IPS-20b (cell line): ENCODE data around the gene SNX19.

Experiments used
- H3K27ac ChIP-seq: one replicate; pipeline ENCODE4 v1.5.1; 2013; ENCODE audit warnings: low read length
- H3K27me3 ChIP-seq: 2 replicates; pipeline ENCODE4 v1.6.1; 2013; ENCODE audit warnings: mild to moderate bottlenecking, low read length, inconsistent platforms; ENCODE audit not compliant: insufficient read depth
- H3K36me3 ChIP-seq: 2 replicates; pipeline ENCODE4 v1.6.1; 2013; ENCODE audit warnings: low read depth, mild to moderate bottlenecking, inconsistent platforms, low read length, moderate library complexity; ENCODE audit not compliant: insufficient read depth
- H3K4me1 ChIP-seq: 2 replicates; pipeline ENCODE4 v1.6.1; 2013; ENCODE audit warnings: mild to moderate bottlenecking, control low read depth, inconsistent platforms, low read length, moderate library complexity; ENCODE audit not compliant: insufficient read depth
- H3K4me3 ChIP-seq: 2 replicates; pipeline ENCODE4 v1.5.1; 2013; ENCODE audit warnings: mild to moderate bottlenecking, low read length, inconsistent platforms
- H3K9ac ChIP-seq: 2 replicates; pipeline ENCODE4 v1.6.1; 2013; ENCODE audit warnings: low read depth, mild to moderate bottlenecking, inconsistent platforms, low read length, moderate library complexity
- H3K9me3 ChIP-seq: 2 replicates; pipeline ENCODE4 v1.6.1; 2013; ENCODE audit warnings: mild to moderate bottlenecking, low read depth, low read length, inconsistent platforms; ENCODE audit not compliant: insufficient read depth

The SNX19 gene

DNA sequence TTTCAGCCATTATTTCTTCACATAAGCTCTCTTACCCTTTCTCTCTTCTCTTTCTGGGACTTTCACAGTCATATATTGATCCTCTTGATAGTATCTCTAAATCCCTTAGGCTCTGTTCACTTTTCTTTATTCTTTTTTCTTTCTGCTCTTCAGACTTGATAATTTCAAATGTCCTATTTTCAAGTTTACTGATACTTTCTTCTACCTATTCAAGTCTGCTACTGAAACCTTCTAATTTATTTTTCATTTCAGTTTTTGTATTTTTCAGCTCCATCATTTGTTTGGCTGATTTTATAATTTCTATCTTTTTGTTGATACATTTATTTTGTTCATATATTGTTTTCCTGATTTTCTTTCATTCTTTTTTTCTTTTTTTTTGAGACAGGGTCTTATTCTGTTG lies 79.1 kb downstream of the SNX19 start:
- no peaks in the 10 kb centered on the region for H3K36me3 ChIP-seq
- no peak overlapping the region for H3K27ac ChIP-seq
- no peaks in the 10 kb centered on the region for H3K9me3 ChIP-seq
- no peaks in the 10 kb centered on the region for H3K27me3 ChIP-seq
- H3K4me1 ChIP-seq = no peaks in the 10 kb centered on the region
- H3K9ac ChIP-seq = no peak overlapping the region
- H3K4me3 ChIP-seq = no peak overlapping the region

DNA sequence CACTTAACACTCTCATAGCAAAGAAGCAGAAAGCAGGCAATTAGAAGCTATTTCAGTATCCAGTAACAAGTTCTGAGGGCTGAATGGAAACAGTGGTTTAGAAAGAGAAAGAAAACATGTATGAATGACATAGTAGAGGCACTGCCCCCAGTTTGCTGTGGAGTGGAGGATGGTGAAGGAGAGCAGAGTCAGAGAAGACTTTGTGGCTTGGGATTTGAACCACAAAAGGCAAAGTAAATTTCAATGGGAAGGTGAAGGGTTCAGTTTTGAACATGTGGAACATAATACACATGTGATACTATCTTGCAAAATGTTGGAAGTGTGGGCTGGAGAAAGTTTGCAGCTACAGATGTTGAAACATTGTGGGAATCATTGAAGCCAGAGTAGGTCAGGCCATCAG lies 81.4 kb downstream of the SNX19 start:
- Histone ChIP-seq H3K27ac (no peak overlapping the region), H3K4me1 (no peaks in the 10 kb centered on the region), H3K27me3 (no peaks in the 10 kb centered on the region), H3K4me3 (no peak overlapping the region), H3K36me3 (no peaks in the 10 kb centered on the region), H3K9ac (no peak overlapping the region), H3K9me3 (no peaks in the 10 kb centered on the region)

DNA sequence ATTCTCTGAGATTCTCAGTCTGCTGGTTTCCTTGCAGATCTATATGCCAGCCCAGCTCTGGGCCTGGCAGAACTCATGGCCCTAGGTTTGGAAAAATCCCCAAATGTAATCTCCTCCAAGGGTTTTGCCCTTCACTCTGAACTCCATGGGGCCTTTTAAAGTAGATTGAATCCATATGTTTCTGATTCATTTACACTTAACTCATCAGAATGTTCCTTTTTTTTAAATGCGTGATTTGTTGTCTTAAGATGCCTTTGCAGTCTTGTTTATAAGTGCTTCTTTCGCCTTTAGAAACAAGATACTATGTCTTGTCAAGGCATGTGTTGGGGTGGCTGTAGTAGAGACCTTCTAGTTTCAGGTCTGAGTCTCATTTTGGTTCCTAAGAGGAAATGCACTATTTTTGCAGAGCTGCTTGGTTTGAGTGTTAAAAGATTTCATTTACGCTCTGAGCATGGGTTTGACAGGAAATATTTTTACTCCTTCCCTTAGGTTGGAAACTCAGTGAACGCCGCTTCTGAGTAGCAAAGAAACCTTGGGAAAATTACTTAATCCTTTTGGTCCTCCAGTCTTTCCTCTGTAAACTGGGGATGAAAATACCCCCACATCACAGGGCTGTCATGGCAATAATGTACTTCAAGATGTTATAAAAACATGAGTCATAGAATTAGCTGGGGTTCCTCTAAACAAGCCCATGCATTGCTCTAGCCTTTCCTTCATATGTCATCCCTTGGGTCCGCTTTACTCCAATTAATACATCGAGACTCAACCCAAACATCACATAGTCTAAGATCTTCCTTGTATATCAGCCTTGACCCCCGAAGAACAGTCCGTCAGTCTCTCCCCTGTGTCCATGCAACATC lies 83.5 kb downstream of the SNX19 start:
- no peak overlapping the region for H3K27ac ChIP-seq

DNA sequence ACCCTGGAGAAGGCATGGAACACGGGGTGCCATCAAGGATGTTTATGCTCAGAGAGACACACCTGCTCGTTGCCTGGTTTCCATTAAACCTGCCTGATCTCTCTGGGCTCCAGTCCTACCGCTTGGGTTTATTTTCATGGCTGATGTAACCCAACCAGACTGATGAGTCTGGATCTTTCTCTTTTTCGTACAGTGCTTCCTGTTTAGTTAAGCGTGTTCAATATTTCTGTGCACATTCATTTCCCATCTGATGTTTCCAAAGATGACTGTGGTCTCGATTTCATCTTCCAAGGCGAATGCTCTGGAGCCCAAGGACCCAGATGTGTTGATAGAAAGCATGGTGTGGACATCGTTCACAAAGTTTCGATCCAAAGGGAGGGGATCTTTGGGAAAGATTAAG lies 84.3 kb downstream of the SNX19 start:
- no peaks in the 10 kb centered on the region for H3K4me1 ChIP-seq
- H3K27ac ChIP-seq = no peak overlapping the region
- no peaks in the 10 kb centered on the region for H3K9me3 ChIP-seq
- no peaks in the 10 kb centered on the region for H3K27me3 ChIP-seq
- H3K36me3 ChIP-seq = no peaks in the 10 kb centered on the region
- H3K4me3 ChIP-seq = no peak overlapping the region
- H3K9ac ChIP-seq = no peak overlapping the region

More for the DNA sequence above, 83.5 kb downstream of the SNX19 start:
- H3K4me1 ChIP-seq = no peaks in the 10 kb centered on the region
- no peak overlapping the region for H3K9ac ChIP-seq
- H3K27me3 ChIP-seq = no peaks in the 10 kb centered on the region
- no peaks in the 10 kb centered on the region for H3K36me3 ChIP-seq
- H3K4me3 ChIP-seq = no peak overlapping the region
- H3K9me3 ChIP-seq = no peaks in the 10 kb centered on the region

DNA sequence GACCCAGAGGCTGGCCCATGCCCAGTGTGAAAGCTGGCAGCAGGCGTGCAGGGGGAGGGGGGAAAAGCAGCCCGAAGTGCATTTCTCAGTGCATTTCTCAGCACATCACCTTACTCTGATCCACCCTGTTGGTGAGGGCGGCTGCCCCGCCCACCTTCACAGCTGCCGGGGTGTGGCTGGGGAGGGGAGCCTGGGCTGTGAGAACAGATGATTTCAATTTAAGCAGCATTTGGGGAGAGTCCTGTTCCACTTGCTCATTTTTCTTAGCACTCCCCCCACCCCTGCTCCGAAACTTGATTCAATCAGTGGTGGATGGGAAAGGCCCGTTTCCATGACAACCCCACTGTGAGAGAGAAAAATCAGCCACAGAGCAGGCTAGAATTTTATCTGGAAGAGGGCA lies 84.8 kb downstream of the SNX19 start:
- Histone ChIP-seq H3K27ac (no peak overlapping the region), H3K9me3 (no peaks in the 10 kb centered on the region), H3K4me3 (no peak overlapping the region), H3K9ac (no peak overlapping the region), H3K27me3 (no peaks in the 10 kb centered on the region), H3K4me1 (no peaks in the 10 kb centered on the region), H3K36me3 (no peaks in the 10 kb centered on the region)

DNA sequence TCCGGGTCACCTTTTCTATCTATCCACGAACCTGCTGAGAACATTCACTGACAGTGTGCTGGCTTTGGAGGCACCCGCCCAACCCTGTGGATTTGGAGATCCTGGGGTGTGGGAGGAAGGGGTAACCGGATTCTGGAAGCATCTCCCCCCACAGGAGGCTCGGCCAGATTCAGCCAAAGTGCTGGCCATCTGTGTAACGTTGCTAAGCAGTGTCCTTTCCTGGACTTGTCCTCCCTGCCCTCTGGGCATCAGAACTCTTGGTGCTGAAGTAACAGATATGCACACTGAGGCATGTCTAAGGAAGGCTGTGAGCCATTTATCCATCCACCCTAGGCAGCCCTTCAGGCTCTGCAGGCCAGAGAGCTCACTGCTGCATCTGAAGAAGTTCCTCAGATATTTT lies 85.7 kb downstream of the SNX19 start:
- H3K4me1 ChIP-seq = no peaks in the 10 kb centered on the region

DNA sequence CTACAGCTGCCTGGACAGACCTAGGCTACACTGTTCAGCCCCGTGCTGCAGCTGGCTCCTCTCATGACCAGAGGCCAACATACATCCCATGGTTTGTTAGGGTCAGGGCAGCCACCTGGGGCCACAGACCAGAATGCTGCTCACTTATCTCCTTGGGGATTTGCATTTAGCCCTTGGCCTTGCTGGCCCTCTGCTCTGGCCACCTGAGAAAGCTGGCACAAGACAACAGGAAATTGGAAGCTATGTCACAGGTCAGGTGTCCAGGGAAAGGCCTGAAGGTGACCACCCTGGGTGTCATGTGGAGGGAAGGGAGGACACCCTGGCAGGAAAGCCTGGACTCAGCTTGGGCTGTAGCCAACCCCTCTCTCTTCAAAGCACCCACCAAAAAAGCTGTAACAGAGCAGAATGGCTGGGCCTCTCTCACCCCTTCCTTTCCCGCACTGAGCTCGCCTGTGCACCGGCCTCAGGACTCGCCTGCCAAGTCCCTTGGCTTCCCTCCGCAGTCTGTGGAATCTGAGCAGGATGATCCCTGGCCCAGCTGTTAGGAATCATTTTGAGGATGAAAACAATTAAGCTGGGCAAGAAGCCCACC lies 86.3 kb downstream of the SNX19 start:
- no peak overlapping the region for H3K27ac ChIP-seq
- H3K27me3 ChIP-seq = no peaks in the 10 kb centered on the region
- H3K4me3 ChIP-seq = no peak overlapping the region
- H3K9ac ChIP-seq = no peak overlapping the region
- H3K36me3 ChIP-seq = no peaks in the 10 kb centered on the region
- no peaks in the 10 kb centered on the region for H3K9me3 ChIP-seq
- H3K4me1 ChIP-seq = peaks cover 4% of the 10 kb centered on the region; the same call in 1 of the 2 replicates

More for the DNA sequence above, 85.7 kb downstream of the SNX19 start:
- Histone ChIP-seq H3K4me3 (no peak overlapping the region), H3K27ac (no peak overlapping the region), H3K27me3 (no peaks in the 10 kb centered on the region), H3K9me3 (no peaks in the 10 kb centered on the region), H3K36me3 (no peaks in the 10 kb centered on the region), H3K9ac (no peak overlapping the region)

DNA sequence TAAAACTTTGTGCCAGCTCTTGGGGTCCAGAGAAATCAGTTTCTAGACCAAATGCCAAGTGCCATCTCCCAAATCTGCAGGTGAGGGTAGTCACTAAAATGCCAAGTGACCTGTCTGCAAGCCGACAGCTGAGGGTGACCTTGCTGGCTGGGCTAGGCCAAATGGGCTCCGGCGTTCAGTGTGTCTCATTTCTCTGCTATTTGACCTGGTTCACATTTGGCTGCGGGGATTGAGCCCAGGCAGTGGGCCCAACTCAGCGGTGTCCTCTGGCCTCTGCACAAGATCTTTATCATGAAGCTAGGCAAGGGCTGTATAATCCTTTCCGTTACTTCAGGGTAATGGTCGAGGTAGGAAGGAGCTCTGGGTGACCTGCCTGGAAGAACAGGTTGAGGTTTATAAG lies 87.5 kb downstream of the SNX19 start:
- no peak overlapping the region for H3K4me3 ChIP-seq
- no peaks in the 10 kb centered on the region for H3K36me3 ChIP-seq
- H3K4me1 ChIP-seq = peaks cover 5% of the 10 kb centered on the region; the same call in 1 of the 2 replicates
- no peaks in the 10 kb centered on the region for H3K9me3 ChIP-seq
- H3K27me3 ChIP-seq = no peaks in the 10 kb centered on the region
- no peak overlapping the region for H3K9ac ChIP-seq
- H3K27ac ChIP-seq = no peak overlapping the region

DNA sequence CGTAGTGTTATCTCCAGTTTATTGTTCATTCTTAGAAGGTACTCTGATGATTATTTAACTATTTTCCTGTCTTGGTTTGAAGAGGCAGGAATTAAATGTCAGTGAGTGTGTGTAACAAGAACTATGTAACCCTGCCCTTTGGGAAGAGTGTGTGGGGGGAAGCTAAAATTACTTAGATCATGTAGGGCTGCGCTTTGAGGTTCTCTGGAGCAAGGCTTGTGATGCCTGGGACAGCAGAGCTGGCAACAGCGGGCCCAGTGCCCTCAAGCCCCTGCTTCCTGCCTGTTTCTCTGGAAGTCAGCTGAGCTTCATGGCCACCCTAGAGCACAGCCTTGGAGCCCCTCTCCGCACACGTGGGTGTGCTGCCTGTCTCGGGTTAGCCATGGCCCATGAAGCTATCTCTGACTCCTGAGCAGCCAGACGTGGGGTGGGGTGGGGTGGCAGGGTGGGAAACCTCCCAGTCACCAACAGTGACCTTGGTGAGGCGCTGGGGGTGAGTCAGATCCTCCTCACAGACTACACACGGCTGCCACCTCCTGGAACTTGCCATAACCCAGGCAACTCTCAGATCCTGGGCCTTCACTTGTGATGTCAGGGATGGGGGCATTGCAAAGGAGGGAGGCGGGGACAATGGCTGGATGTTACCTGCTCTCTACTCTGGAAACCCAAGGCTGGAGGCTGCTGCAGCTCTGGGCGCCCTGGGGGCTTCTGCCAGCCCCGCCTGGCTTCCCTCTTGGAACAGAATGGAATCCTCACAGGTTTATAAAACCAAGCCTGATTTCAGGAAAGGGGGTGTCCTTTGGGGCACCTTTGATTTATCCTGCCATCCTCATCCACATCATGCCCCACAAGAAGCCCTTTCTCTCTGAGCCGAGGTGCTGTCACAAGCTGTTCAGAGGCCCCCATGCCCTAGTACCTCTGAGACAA lies 88.6 kb downstream of the SNX19 start:
- peaks cover 5% of the 10 kb centered on the region; the same call in 1 of the 2 replicates for H3K4me1 ChIP-seq
- H3K27me3 ChIP-seq = no peaks in the 10 kb centered on the region
- H3K4me3 ChIP-seq = no peak overlapping the region
- no peaks in the 10 kb centered on the region for H3K36me3 ChIP-seq
- no peak overlapping the region for H3K27ac ChIP-seq
- H3K9ac ChIP-seq = no peak overlapping the region
- H3K9me3 ChIP-seq = no peaks in the 10 kb centered on the region

DNA sequence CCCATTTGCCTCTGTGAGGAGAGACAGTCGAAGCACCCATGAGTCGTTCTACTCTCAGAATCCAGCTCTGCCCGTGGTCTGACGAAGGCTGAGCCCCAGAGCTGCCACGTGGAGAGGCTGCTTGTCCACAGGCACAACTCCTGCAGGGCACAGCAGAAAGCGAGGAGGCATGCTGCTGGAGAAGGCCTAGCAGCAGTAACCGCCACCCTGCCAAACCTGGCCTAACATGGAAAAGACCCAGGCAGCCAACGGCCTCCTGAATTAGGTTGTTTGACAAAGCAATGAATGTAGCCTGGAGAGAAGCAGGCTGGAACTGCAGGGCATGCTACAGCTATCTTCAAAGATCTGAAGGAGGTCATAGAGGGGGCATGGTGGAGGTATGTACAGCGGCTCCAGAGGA lies 89.7 kb downstream of the SNX19 start:
- Histone ChIP-seq H3K27me3 (no peaks in the 10 kb centered on the region), H3K4me3 (no peak overlapping the region), H3K27ac (no peak overlapping the region), H3K9ac (no peak overlapping the region), H3K9me3 (no peaks in the 10 kb centered on the region), H3K36me3 (no peaks in the 10 kb centered on the region), H3K4me1 (peaks cover 5% of the 10 kb centered on the region; the same call in 1 of the 2 replicates)

DNA sequence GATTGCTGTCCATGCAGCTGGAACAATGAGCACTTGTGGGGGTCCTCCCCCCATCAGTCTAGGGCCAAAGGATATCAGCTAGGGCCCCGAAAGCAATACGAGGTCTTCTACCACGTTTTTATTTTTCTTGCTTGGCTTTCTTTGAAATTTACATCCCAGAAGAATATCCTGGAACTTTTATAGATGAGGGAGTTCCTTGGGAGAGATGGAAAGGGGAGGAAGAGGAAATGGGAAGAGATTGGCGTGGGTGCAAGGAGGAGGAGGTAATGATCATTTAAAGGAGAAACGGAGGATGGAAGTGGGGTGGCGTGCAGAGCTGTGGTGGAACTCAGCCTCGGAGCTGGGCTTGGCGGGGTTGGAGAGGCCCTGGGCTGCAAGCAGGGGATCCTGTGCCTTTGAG lies 90.3 kb downstream of the SNX19 start:
- Histone ChIP-seq H3K4me3 (no peak overlapping the region), H3K9me3 (no peaks in the 10 kb centered on the region), H3K27me3 (no peaks in the 10 kb centered on the region), H3K36me3 (no peaks in the 10 kb centered on the region), H3K27ac (no peak overlapping the region), H3K9ac (no peak overlapping the region), H3K4me1 (peaks cover 5% of the 10 kb centered on the region; the same call in 1 of the 2 replicates)
